HG02642 (cell line): Measurements from ENCODE around the gene TRERF1.
"Not testable (repeated sequence)": the region's sequence is repeated elsewhere in the genome, so short reads cannot be mapped to it uniquely, and the experiment has no call there.

Experiments
- ATAC-seq: cut with Tn5 transposase; IDR thresholded peaks from one replicate; pipeline ENCODE4 v1.9.1; 2021; ENCODE audit warnings: mild to moderate bottlenecking; ENCODE audit not compliant: unreplicated experiment, poor library complexity

TRERF1 gene

DNA sequence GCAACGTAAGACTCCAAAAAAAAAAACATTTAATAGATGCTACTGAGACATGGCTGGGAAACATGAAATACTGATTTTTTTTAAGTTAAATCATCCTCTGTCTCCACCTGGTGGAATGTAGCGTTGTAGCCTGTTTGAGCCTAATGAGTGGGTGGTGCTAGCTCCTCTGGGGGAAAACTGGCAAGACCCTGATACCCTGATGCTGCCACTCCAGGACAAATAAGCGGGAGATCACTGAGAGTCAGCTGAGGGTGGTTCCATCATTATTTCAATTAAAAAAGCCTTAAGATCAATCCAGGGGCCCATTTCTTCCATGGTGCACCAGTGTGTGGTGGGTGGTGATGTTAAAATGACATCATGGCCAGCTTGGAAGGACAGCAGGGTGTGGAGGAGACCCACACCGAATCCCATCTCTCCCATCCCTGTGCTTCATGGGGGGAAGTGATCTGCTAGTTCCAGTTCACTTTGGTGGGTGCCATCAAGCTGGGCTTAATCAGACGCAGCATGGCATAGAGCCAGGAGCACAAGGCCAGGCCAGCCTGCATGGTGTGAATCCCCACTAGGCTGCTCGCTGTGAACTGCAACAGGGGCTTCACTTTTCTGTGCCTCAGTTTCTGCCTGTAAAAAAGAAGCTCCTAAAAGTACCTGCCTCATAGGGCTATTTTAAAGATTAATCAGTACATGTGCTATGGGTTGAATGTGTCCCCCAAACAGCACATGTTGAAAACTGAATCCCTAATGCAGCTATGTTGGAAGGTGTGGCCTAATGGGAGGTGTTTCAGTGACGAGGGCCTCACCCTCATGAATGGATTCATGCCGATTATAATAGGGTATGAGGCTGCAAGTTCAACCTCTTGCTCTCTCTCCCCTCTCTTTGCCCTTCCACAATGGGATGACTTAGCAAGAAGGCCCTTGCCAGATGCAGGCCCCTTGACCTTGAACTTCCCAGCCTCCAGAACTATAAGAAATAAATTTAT, 221.1 kb downstream of the TRERF1 start:
- no peak for ATAC-seq

DNA sequence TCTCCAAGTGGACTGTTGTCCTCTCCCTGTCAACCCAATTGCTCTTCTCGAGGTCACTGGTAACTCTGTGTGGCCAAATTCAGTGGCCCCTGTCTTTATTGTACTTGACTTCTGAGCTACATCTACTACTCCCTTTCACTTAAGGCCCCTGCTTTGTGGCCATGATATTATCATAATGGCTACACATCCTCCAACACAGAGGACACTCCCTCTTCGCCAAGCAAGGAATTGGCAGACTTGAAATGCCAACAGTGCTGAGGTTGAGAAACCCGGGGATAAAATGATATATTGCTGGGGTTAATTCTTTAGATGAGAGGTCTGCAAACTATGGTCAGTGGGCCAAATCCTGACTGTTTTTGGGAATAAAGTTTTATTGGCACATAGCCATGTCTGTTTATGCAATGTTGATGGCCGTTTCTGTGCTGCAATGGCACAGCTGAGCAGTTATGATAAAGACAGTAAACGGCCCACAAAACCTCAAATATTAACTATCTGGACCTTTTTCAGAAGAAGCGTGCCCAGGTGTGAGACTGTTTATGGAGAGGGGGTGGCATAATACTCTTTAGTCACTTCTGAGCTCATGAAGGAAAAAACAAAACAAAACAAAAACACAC, 222.1 kb downstream of the TRERF1 start:
- no peak for ATAC-seq

DNA sequence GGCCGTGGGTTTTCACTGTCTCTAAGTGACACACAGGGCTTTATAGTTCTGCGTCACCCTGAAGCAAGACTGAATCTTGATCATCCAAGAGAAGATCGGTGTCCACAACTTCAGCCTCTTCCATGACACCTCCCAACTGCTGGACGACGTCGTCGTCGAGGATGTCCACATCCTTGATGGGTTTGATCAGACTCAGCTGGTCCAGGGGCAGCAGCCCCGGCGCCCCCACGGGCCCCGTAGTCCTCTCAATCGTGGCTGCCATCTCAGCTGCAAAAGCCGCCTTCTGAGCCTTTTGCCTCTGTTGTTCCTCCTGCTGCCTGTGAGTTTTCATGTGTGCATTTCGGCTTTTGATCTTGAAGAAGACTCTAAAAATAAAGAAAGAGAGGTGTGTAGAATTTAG, 223.4 kb downstream of the TRERF1 start:
- no peak for ATAC-seq

DNA sequence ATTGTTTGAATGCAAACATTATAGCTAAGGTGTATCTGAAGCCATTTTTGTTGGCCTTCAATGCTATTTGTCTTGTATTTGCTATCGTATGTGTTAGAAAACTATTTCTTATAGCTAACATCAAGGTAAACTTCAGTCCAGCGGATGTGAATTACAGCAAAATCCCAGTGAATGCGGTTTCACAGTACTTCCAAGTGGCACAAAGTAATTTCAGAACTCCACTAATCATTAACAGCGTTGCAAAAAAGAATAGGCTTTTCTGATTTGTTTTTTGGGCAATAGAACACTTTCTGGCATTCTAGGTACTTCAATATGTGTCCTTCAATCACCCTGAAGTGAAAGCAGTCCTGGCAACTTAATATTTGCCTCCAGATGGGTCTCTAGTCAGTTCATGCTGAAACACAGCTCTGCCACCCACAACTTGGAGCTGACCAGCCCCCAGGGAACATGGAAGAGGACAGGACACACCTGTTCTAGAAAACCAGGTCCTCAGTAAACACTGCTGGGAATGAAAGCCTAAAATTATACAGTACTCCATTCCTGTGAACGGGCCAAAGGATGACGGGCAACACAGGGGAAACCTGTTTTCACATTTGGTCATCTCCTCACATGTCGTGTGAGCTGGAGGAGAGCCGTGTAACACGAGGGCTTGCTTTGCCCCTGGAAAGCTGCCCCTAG, 224.4 kb downstream of the TRERF1 start:
- no peak for ATAC-seq

DNA sequence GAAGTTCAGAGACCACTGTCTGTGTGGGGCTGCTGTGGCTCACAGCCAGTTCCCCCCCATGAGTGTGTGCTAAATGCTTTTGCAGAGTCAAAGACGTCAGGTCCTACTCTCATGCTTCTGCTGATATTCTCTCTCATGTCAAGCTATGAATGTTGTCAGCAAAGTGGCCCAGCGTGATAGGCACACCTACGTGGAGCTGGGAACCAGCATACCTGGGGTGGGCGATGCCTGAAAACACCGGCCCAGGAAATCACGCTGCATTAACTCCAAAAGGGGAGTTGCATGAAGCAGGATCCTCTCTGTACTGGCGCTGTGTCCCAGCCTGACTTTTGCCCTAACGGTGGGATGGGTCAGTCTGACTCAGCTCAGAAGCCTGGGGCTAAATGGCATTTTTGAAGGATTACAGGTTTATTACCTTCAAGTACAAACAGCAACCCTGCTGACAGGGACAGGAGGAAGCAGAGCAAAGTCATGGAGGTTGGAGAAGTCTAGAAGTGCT, 225.0 kb downstream of the TRERF1 start:
- ATAC-seq: no peak

DNA sequence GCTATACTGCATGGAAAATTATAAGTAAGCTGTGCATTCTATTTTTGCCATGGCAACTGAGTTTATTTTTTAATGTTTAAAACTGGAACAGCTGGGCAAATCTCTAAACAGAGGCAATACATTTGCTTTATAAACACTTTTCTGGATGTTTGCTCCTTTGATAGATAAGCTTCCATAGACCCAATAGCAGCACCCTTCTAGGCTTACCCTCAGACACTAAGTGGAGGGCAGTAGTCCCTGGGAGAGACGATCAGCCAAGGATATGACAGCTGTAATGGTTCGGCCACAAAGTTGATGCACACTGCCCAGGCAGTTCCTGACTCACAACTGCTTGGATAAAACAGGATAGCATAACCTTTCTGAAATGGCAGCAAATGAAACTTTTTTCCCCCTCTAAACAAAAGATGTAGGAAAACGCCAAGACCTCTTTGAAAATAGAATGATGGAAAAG, 225.5 kb downstream of the TRERF1 start:
- no peak for ATAC-seq

DNA sequence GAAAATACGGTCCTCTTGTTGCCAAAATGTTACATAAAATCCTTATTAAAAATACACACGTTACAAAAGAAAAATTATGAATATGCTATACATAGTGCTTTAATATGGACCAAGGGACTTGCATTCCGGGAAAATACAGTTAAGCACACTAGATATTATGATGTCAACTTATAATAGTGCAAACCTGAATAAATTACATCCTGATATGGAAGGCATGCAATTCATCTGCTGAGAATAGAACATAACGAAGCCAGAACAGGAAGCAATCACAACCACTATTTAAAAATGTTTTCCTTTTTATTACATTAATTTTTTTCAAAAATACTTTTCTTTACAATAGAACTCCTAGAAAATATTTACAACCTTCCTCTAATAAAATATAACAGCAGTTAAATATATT, 226.3 kb downstream of the TRERF1 start:
- no peak for ATAC-seq

DNA sequence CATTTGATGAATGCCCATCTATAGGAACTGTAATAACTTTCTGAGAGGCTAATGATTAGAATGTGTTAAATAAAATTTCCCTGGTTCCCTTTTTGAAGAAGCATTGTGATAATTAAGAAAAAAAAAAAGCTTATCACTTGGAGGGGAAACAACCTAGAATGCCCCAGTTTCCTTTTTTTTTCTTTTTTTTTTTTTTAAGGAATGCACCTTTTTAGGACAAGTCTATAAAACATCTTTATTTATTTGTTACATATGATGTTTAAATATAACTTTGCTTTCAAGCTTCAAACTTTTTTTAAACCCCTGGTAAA, 226.7 kb downstream of the TRERF1 start:
- ATAC-seq: no peak

DNA sequence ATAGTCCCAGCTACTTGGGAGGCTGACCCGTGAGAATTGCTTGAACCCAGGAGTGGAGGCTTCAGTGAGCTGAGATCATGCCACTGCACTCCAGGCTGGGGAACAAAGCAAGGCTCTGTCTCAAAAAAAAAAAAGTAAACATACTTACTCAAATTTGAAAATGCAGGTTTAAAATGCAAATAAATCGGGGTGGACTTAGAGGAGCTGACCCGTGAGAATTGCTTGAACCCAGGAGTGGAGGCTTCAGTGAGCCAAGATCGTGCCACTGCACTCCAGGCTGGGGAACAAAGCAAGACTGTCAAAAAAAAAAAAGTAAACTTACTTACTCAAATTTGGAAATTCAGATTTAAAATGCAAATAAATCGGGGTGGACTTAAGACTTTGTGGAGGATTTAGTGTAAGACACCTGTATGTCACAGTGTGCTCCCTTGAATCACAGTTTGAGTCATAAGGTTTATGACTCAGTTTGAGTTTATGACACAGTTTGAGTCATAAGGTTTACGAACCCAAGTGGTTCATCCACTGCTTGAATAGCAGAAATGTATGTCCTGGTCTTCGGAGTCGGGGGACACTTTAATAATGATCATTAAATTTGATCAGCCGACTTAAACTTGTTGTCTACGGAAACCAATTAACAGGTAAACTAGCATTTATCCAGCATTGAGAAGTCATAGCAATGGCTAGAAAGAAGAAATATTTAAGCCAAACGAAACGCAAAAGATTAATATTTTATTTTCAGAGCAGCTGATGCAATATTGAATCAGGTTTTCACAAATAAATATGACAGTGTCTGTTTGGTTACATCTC, 227.3 kb downstream of the TRERF1 start:
- ATAC-seq: peak; percentile 91

DNA sequence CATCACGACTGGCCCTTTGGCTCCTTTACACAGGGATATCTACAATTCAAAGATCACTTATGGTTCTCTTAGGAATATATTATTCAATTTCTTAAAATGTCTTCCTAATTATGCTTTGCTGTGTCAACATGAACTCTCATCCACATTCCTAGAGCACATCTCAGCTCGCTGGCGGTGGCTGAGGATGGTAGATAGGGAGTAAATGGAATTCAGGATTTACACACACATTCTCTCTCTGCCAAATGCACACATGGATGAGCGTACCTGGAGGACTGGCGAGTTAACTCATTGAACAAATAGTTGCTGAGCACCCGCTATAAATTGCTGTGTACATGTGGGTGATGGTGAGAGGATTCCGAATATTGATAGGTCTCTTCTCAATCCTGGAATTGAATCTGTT, 229.3 kb downstream of the TRERF1 start:
- no peak for ATAC-seq

DNA sequence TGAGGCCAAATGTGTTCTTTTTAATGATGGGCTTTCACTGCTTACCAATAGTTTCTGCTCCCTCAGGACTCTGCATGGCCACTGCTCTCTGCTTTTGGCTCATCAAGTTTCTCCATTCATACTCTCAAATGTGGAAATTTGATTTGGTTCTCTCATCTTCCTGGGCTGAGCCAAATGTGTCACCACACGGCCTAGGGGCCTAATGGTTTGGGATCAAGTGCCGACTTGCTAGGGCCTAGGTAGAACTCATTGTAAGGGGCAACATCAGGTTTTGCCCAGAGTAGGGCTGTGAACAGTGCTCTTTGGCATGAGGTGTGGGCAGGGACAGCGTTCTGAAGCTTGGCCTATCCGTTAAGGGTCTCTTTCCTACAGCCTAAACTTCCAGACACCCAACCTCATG, 230.2 kb downstream of the TRERF1 start:
- ATAC-seq: no peak

DNA sequence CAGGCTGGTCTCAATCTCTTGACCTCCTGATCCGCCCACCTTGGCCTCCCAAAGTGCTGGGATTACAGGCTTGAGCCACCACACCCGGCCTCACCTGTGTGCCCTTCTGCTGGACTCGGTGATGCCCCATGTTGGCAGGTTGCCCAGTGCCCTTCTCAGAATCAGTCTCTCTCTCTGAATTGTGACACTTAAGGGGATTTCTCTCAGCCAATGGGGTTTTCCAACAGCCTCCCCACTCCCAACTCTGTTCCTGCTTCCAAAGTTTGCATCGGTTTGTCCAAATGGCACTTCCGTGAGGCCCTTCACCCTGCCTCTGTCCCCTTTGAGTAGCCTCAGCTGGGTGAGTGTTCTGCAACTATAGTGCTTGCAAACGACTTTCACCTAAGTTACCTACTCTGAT, 230.9 kb downstream of the TRERF1 start:
- no peak for ATAC-seq

DNA sequence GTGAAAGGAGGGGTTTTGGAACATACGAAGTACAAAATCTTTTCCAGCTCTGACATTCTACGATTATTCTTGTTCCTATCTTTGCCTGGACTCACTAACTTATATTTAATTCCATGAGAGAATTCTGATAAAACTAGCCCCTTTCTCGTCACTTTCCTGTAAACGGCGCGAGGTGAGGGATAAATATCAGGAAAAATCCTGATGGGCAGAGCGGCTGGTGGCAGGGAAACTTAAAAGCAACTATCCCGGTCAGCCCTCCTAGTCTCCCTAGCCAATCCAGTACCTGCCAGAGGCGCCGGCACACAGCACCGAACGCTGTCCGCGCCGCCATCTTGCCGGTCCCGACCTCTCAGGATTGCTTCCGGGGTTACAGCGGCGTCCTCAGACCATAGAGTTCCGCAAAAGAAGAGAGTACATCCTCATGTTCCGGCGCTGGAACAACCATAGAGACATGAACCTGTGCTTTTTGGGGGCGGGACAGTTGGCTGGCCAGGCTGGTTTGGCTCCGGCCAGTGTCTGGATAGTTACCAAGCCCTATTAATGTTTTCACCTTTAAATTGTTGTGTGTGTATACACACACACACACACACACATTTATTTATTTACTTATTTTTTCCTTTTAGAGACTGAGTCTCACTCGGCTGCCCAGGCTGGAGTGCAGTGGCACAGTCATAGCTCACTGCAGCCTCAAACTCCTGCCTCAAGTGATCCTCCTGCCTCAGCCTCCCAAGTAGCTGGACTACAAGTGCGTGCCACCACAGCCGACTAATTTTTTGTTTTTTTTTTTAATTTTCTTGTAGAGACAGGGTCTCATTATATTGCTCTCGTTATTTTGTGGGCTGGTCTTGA, 234.0 kb downstream of the TRERF1 start, which contains the start of gene MRPS10:
MRPS10 (minus strand) TSS at position 343 of the 849 bp plus-strand sequence; CDS start at position 331, 12 bp downstream.
- peak; percentile 94 for ATAC-seq

DNA sequence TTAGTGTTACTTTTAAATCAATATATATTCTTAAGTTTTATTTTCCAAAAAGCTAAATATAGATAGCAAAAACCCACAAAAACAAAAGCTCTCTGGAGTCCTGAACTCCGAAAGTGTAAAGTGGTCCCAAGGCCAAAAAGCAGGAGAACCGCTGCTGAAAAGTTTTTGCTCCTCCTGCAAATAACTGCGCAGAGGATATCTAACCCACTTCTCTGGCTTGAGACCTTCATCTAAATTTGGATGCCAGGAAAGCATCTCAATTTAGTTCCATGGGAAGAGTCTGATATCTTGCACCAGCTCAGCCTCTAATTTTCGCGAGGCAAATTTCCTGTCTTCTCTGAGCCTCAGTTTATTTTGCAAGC, 234.6 kb downstream of the TRERF1 start:
- ATAC-seq: no peak

DNA sequence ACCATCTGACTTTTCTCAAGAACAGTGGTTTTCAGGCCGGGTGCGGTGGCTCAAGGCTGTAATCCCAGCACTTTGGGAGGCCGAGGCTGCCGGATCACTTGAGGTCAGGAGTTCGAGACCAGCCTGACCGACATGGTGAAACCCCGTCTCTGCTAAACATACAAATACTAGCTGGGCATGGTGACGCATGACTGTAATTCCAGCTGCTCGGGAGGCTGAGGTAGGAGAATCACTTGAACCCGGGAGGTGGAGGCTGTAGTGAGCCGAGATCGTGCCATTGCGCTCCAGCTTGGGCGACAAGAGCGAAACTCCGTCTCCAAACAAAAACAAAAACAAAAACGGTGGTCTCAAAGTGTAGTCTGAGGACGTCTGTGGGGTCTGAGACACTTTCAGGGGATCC, 235.2 kb downstream of the TRERF1 start:
- ATAC-seq: not testable (repeated sequence)

DNA sequence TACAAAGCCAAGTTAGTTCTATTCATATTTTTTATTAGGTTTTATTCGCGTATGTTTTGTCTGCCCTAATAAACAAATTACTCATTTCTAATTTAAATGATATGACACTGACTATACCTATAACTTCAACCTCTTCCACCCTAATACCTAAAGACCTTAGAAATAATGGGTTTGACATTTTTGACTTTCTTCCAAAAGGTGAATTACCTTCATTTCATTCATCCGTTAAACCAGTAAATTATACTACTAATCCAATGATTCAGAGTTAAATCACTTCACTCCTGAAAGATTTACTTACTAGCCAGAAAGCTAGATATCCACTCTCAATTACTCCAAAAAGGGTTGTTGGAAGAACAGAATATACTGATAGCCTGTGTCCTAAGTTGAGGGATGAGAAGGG, 239.3 kb downstream of the TRERF1 start:
- ATAC-seq: no peak

DNA sequence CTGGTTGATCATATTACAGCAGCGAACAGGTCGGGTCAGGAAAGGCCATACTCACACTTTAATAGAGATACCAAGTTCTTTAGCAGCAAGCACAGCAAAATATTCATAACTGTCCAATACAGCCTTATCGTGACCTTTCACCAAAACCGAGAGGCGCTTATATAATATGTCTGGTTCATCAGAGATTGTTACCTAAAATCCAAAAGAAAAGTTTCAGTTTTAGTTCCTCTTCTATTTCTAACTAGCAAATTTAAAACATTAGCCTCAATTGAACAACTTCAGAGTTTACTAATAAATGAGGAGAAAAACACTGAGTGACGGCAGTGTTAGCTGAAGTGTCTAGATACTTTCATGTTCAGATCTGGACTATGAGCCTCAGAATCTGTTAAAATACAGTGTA, 240.0 kb downstream of the TRERF1 start:
- ATAC-seq: no peak

DNA sequence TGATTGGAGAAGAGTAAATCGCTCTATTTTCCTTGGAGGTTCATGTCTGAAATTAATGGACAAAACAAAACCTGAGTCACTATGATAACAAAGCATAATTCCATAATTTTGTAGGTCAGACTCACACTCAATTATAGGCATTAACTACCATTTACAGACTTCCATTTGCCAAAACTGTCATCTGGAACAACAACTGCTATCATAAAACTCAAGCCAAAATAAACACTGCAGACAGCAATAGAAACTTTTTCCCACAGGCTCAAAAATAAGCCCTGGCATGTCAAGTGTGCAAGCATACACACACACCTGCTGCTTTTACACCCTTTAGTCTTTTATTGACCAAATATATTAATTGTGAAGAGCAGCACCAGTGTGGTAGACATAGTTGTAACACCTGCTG, 241.2 kb downstream of the TRERF1 start:
- ATAC-seq: no peak

DNA sequence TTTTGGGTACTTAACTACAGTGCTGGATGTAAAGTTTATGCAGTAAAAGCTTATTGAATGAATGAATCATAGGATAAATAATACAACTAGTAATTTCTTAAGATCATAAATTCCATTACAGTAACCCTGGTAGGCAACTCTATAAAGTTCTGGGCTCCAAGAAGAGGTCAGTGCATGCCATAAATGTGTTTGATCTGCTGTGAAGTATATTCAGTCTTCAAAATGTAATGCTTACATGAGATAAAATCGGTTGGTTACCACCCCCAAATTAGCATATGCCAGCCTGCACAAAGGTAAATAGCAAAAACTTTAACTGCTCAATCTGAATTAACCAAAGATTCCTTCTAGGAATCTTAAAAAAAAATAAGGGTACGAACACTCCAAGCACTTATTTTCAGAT, 244.2 kb downstream of the TRERF1 start:
- not testable (repeated sequence) for ATAC-seq
